Brain pericyte (primary cell): ENCODE measurements around the gene FKRP.

Experiments used
- DNase-seq: peaks from one replicate; pipeline ENCODE4 v3.0.0-alpha.2; 2012; ENCODE audit warnings: low read depth, low spot score

The FKRP gene

DNA sequence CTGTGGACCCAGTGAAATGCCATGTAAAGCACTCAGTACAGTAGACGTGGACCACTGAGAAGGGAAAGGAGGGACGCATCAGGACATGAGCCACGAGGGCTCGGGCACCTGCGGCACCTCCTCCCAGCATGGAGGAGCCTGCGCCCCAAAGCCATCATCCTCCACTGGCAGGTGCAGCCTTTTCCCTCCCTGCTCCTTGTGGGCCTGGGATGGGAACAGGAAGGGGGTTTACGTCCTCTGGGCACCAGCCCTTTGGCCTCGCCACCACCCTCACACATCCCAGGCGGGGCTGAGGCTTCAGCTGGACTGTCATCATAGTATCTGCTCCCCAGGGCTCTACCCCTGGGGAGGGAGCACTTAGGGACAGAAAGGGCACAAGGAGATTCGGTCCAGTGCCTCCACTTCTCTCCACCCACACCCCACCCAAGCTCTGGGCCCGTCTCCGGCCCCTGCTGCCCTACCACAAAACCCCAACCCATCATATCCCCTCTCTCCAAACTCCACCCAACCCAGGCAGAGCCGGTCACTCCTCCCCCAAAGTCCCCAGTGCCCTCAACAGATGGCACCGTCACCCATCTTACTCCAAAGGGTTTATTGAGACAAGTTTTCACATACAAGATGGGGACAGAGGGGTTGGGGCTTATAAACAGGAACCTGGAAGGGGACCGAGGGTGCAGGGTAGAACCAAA lies 26.8 kb upstream of the FKRP start:
- no peak for DNase-seq

DNA sequence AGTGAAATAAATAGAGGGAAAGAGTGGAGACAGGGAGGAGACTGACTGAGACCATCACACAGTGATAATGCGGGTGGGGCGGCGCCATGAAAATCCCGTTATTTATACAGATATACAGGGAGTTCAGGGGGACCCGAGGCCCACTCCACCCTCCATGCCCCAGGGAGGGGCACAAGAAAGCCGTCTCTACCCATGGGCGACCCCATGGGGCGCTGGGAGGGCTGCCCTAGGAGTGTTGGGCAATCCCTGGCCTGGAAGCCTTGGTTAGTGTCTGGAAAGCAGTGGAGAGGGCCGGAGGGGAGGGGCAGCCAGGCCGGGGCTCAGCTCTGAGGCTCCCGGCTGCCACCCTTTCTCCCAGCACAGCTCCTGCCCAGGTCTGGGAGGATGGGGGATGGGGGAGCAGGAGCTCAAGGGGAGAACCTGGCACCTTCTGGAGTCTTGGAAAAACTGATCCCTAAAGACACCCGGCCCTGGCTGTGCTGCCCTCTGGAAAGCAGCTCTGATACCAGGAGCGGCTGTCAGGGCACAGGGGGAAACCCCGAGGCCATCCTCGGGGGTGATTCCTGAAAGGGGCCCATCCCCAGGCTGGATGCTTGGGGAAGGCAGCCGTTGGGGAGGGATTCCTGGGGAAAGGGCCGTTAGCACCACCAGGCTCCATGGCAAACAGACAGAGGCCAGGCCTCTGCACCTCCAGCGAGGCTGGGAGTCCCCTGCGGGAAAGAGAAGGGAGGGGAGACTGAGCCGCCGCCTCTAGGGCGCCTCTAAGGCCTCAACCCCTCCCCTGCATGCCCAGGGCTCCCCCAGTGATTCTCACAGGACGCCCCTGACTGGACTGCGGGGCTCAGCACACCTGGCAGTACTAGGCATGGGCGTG lies 26.0 kb upstream of the FKRP start:
- no peak for DNase-seq

DNA sequence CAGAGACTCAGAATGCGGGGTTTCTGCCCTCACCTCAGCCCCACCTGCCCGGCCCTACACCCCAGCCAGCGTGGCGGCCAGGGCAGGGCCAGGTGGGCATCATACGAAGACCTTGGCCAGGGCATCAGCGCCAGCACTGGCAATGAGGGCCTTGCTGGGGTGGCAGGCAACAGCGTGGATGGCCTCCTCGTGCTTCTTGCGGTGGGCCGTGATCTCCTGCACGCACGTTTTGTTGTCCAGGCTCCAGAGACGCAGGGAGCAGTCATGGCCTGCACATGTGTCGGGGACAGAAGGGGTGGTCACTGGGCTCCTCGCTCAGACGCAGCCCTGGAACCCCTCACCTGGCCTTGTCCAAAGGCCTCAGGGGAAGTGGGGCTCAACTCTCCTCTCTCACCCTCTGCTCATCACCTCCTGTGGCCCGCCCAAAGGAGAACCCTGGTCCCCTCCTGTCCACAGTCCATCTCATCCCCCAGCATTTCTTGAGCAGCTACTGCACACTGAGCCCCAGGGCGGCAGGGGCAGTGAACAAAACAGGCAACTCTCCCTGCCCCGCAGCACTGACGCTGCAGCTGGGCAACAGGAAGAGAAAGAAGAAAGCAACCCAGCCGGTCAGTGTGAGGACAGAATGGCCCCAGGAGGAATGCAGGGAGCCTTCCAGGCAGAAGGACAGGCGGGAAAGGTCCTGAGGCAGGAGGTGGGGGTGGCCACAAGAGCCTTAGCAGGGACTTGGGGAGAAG lies 25.2 kb upstream of the FKRP start:
- DNase-seq: no peak

DNA sequence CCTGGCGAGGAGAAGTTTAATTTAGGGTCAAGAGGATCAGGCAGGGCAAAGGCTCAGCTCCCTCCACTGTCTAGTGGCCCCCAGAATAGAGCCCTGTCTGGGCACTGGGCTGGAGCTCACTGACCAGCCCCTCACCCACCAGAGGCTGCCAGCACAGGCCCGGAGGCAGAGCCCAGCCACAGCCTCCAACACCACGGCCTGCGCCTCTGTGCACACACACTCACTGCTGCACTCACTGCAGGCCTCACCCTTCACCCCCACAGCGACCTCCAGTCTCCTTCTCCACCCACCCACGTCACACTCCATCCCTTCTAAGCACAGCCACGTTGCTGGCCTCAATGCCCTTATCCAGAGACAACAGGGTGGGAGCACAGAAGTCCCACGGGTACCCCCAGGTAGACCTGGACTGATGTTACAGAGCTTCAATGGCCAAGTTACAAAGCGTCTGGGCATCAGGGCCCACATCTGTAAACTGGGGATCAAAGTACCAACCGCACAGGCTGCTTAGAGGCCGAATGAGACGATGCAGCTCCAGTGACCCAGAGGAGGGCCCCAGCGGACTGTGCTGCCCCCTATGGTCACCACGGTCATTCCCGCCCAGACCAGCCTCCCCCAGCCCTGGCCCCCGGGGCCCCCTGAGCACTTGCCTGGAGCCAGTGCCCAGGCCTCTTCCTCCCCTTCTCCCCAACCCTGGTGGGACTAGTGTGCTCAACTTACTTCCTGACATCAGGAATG lies 24.4 kb upstream of the FKRP start:
- no peak for DNase-seq

DNA sequence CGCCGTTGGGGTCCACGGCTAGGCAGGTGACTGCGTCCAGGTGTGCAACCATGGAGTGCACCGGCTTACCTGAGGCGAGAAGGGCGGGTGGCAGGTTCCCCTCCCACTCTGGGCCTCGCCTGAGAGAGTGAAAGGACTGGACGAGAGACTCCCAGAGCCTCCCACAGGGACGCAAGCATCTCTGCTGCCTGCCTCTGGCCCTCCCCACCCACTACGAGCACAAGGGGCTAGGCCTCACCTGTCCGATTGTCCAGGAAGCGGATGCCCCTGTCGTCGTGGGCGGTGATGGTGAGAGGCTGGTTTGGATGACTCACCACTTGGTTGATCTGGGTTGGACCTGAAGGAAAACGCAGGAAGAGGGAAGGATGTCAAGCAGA lies 23.9 kb upstream of the FKRP start:
- no peak for DNase-seq

DNA sequence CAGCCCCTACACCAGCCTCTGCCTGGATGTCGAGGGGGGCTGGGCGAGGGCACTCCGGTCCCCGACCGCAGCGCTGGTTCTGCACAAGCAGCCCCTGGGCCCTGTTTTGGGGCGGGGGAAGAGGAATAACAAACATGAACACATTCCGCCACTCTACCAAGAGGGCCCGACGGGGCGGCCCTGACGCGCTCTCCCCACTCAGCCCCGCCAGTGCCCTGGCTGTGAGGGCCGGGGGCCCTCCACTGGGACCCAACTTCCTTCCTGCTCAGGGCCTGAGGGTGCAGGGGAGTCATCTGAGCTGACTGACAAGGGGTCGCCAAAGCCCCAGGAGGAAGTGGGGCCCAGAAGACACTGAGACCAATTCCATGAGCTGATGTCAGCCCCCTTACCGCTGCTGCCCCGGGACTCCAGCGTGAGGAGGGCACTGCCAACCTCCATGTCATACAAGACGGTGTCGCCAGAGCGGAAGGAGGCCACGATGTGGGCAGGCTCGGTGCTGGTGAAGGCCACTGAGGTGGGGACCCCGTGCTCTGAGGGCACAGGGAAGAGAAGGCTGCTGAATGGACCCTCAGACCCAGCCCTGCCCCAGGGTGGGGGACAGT lies 23.3 kb upstream of the FKRP start:
- no peak for DNase-seq

DNA sequence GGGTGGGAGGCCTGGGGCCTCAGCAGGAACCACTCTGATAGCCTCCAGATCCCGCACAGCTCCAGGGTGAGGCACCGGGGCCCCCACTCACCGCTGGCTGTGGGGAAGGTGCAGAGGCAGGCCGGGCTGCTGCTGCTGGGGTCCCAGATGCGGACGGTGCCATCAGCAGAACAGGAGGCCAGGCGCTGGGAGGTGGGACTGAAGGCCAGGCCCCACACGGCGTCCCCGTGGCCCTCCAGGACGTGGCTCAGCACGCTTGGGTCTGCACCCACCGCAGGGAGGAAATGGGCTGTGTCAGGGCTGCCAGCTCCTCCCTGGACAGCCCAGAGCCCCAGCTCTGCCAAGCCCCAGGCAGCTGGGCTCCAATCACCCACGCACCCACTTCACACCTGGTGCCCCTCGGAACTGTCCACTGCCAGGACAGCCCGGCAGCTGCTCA lies 22.8 kb upstream of the FKRP start:
- DNase-seq: no peak

DNA sequence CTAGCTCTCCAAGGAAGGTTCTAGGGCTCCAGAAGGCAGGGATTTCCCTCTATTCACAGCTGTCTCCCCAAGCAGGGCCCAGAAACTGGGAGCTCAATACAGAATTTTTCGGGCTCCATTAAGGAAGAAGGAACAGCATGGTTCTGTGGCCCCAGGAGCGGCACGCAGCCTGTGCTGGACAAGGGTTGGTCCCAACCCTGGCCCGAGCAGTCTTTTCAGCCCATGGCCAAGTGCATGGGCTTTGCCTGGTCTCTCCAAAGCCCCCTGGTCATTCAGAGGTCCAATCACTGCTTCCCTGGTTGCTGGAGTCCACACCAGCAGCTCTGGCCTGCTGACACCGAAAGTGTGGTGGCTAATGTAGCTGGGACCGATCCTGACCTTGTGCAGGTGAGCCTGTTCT lies 22.4 kb upstream of the FKRP start:
- no peak for DNase-seq

DNA sequence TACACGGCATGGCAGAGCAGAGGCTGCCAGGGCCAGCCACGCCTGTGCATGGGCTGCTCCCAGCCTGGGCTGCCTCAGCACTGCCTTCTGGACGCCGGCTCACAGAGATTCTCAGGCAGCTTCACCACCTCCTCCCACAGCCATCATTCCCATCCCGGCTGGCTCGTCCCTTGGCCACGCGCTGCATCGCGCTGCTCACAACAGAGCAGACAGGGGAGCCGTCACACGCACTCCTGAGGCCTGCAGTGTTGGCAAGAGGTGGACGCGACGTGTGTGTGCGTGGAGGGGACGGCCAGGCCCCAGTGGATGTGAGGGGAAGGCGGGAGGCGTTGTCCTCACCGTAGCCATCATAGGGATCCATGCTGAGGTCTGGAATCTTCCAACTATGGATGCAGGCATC lies 21.4 kb upstream of the FKRP start:
- no peak for DNase-seq

DNA sequence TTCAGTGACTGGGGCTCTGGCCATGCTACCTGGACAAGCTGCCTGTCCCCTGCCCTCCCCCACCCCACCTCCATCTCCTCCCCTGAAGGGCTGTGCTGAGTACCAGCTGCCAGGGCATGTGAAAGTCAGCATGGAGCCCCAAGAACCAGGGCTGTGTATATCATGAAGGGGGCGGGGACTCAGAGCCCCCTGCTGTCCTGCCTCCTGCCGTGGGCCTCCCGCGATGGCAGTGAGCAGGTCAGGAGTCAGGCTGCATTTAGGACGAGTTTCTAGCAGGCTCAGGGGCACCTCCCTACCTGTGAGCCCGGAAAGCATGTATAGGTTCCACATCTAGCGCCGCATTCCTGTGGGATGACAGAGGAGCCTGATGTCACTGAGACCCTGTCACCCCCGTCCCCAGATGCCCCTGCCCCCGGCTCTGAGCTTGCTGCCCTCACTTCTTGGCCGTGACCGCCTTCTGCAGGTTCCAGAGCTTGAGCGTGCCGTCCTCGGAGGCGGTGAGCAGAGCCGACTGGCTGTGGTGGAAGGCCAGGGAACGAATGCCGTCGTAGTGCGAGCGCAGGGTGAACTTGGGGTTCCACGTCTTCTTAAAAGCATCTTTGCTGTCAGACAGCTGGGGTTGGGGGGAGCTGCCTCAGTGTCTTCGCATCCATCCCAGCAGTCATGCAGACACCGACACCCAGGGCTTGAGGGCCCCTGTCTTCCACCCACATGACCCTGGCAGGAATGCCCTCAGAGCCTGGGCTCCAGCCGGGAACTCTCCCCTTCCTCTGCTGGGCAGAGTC lies 20.6 kb upstream of the FKRP start:
- DNase-seq: no peak

DNA sequence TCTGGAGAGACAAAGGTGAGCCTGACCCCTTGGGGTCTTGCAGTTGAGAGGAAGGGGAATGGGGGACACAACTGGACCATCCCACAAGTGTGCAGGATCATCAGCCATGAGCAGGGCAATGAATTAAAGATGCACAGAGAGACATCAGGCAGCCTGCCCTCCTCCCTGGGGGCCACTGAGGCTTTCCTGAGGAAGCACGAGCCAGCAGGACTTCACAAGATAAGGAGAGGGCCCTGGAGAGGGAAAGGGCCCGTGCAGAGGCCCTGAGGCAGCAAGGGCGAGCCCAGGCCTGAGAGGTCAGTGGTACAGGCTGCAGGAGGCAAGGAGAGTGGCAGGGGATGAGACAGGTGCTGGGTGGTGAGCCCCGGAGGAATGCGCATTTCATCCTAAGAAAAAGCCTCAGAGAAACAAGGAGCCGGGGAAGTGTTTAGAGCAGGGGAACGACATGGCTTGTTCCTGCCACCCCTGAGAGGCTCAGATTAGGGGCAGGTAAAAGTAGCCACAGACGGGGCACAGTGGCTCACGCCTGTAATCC lies 19.9 kb upstream of the FKRP start:
- DNase-seq: no peak

DNA sequence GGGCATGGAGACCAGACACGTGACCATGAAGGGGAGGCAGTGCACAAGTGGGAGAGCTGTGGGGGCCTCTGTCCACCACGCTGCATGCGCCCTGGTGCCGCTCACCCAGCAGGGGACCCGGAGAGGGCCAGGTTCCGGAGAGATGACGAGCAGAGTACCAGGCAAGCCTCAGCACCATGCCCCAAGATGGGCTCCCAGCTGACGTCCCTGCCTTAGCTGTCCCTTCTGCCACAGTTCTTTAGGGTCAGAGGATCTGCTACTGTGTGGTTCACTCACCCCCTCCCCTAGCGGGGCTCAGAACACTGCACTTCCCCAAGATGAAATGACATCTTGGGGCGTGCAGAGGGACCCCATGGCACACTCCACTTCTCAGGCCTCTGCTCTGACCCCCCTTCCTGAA lies 19.3 kb upstream of the FKRP start:
- DNase-seq: no peak

DNA sequence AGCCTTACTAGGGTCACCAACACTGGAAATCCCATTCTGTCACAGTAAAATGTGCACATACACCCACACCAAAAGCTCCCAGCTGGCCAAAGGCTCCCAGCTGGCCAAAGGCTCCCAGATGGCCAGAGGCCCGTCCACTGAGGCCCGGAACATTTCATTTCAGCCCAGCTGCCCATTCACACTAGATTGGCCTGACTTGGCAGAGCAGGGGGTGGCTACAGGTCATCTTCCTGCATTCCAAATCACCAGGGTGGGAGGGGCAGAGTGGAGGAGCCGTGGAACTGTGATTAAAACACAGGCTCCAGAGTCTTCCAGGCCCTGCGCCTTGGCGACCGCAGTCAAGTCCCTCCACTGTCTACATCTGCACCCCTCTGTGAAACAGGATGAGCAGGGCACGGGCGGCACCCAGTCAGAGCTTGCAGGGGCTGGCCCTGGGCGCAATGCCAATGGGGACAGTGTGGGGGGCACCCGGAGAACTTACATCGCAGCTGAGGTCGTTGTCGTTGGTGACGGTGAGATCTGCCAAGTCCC lies 18.8 kb upstream of the FKRP start:
- no peak for DNase-seq

DNA sequence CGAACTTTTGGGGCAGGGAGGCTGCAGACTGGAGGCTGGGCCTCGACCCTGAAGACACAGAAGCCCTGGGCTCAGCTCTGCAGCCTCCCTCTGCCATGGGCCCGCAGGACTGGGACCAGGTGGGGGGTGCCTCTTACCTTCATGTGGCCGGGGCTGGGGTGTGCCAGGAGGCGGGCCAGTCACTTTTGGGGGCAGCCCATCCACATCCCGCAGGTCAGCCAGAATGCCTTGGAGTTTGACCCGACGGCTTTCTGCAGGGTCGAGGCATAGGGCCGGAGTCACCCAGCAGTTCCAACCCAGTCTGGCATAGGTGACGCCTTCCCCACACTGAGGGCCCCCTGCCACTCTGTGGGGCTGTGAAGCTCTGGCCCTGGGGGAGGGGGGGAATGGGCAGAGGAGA lies 18.1 kb upstream of the FKRP start:
- DNase-seq: no peak

DNA sequence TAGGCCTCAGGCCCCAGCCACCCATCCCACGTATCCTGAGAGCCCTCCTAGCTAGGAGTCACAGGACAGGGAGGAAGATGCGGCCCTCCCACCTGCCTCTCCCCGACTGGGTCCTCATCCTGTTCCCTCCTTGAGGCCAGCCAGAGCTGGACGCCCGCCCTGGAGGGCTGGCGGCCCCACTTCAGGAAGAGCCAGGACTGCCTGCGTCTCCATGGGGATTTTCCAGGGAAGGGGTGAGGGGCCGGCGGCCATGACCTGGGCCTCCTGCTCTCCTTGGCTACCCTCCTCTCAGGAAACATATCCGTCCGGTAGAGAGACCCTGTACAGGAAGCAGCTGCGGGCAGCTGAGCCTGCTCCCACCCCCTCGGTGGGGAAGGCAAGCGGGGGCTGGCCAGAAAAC lies 17.6 kb upstream of the FKRP start:
- DNase-seq: no peak

DNA sequence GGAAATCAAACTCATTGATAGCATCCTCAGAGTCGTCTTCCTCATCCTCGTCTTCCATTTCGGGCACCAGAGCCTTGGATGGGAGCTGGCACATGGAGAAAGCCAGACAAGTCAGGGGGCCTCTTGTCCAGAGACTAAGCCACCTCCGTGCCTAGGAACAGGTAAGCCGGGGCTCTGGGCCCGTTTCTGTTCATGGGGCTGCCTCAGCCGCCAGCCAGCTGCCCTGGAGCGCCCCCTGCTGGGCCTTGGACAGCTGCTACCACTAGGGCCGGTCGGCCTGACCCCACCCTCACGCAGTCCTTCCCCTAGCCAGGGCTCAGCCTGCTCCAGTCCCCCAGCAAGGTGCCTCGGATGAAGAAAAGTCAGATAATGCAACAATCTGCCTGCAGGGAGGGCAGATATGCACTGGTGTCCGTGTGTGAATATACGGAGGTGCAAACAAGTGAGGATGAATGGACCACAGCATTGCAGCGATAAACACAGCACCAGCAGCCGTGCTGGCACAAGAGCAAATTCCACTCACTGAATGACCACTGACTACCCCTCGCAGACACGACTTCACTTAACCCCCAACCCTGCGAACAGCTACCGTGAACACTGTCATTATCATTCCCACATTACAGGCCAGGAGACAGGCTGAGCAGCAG lies 17.0 kb upstream of the FKRP start:
- no peak for DNase-seq

DNA sequence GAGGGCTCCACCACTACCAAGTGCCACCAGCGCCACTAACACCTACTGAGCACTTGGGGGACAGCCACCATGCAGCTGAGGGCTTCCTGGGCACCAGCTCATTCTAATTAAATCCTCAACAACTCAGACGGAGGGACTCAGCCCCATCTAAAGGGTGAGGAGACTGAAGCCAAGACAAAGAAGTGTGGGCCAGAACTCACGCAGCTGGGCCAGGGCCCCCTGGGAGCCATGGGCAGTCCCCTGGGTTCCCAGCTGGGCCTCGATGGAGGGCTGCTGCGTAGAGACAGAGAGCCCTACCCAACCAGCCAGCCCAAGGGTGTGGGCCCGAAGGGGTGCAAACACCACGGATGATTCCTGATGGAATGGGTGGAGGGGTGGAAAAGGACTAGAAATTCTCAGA lies 16.2 kb upstream of the FKRP start:
- DNase-seq: no peak

DNA sequence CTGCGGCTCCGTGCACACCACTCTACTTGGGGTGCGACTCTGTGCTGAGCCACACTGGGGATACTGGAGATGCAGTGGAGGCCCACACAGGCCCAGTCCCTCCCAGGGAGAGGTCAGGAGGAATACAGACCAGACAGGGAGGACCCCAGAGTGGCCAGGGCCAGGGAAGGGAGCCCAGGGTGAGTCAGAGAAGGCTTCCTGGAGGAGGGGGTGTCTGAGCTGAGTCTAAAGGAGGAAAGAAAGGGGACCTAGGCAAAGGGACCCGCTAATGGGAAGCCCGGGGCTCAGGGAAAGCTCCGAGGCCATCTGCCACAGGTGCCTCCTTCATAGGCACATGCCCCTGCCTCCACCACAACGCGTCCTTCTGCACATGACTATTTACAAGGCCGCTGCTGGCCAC lies 15.7 kb upstream of the FKRP start:
- no peak for DNase-seq

DNA sequence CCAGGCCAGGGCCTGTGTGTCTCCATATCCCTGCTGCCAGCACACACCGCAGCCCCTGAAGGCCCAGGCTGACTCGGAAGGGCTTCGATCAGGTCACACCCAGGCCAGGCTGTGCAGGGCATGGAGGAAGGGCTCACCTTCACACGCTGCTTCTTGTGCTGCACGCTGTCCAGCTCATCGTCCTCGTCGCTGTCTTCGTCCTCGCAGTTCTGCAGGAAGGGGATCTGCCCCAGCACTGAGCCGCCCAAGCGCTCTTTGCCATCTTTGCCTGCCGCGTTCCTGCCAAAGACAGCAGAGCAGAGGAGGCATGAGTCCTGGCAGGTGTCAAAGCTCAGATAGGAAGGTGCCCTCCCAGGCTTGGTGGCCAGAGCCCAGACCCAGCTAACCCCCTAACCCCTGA lies 15.3 kb upstream of the FKRP start:
- no peak for DNase-seq
